ENCODE results near the gene PCDHGB3.

DNA sequence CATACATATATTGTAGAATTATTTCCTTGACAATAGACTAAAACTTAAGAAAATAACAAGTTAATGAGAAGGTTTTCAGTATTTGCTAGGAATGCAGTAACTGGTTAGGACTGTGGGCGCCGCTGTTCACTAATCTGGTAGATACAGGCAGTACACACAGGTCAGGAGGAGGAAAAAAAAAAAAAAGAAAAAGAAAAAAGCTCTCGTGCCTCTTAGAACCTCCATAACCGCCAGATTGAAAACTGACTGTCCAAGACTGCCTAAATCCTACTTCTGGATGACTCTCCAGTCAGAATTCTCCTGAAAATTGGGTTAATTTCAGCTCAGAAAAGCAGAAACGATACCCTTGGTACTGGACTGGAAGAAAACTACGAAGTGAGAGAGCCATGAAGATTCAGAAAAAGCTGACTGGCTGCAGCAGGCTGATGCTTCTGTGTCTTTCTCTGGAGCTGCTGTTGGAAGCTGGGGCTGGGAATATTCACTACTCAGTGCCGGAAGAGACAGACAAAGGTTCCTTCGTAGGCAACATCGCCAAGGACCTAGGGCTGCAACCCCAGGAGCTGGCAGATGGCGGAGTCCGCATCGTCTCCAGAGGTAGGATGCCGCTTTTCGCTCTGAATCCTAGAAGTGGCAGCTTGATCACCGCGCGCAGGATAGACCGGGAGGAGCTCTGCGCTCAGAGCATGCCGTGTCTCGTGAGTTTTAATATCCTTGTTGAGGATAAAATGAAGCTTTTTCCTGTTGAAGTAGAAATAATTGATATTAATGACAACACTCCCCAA is 39.6 kb upstream of the PCDHGB3 start, which contains the start of gene PCDHGA1:
- TF ChIP-seq, protein P1, sequence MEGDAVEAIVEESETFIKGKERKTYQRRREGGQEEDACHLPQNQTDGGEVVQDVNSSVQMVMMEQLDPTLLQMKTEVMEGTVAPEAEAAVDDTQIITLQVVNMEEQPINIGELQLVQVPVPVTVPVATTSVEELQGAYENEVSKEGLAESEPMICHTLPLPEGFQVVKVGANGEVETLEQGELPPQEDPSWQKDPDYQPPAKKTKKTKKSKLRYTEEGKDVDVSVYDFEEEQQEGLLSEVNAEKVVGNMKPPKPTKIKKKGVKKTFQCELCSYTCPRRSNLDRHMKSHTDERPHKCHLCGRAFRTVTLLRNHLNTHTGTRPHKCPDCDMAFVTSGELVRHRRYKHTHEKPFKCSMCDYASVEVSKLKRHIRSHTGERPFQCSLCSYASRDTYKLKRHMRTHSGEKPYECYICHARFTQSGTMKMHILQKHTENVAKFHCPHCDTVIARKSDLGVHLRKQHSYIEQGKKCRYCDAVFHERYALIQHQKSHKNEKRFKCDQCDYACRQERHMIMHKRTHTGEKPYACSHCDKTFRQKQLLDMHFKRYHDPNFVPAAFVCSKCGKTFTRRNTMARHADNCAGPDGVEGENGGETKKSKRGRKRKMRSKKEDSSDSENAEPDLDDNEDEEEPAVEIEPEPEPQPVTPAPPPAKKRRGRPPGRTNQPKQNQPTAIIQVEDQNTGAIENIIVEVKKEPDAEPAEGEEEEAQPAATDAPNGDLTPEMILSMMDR (conservative IDR thresholded peaks at IDR 0.05 in 1 of 2, IDR thresholded peaks at IDR 0.05 in 1 of 2; ENCODE audit: low read depth in 1 of 2, low read length in 2 of 2), result peak; percentile 45 to 56
- no peak for TF ChIP-seq EZH2 (IDR thresholded peaks at IDR 0.05; ENCODE audit: low read length, missing control alignments)

Data from fibroblast of lung (primary cell).